PC-9 (cell line): ENCODE results near the gene C1orf21. TPM values are rescaled to one million over a fixed set of nuclear protein-coding genes. Genes with fewer than 3 reads are reported as not detected.

ENCODE experiments used
- BruUV-seq: library from RNA; stranded (reverse); fragments of 400-500 nt; replicated peaks from 2 replicates; lab custom pipeline; 2021; lab: Mats Ljungman, UMichigan
- CTCF ChIA-PET: fragments of 300-600 bp; sonication (Branson Sonifier 250); formaldehyde crosslinking; loops from one replicate; lab custom pipeline; 2022; ENCODE audit warnings: antibody characterized with exemption; lab: Charles Lee
- POLR2A ChIA-PET: fragments of 300-600 bp; sonication (Branson Sonifier 250); formaldehyde crosslinking; loops from one replicate; lab custom pipeline; 2022; ENCODE audit warnings: antibody characterized with exemption; ENCODE audit not compliant: unreplicated experiment; lab: Charles Lee
- DNase-seq, 2 experiments: peaks; one replicate each; pipeline versions ENCODE4 v3.0.0 to v3.0.0-alpha.2; 2015 to 2022; ENCODE audit warnings: mixed read lengths in 1 of 2
- H2AFZ ChIP-seq: fragments of 200-600 bp; sonication (generic); 2 replicates; pipeline ENCODE4 v1.8.1; 2017; ENCODE audit warnings: antibody characterized with exemption
- H3F3A ChIP-seq: fragments of 200-600 bp; sonication (generic); 2 replicates; pipeline ENCODE4 v1.8.1; 2017; ENCODE audit warnings: antibody characterized with exemption, mild to moderate bottlenecking, low read depth; ENCODE audit not compliant: insufficient read depth
- H3K27ac ChIP-seq: fragments of 200-600 bp; sonication (generic); 2 replicates; pipeline ENCODE4 v1.6.1; 2016; ENCODE audit warnings: mixed run types
- H3K27me3 ChIP-seq: fragments of 200-600 bp; sonication (generic); 2 replicates; pipeline ENCODE4 v1.6.1; 2016; ENCODE audit warnings: low read depth, mixed run types; ENCODE audit not compliant: insufficient read depth
- H3K36me3 ChIP-seq: fragments of 200-600 bp; sonication (generic); 2 replicates; pipeline ENCODE4 v1.6.1; 2016; ENCODE audit warnings: low read depth, mixed run types
- H3K4me1 ChIP-seq: fragments of 200-600 bp; sonication (generic); replicated peaks from 2 replicates; pipeline ENCODE4 v1.6.1; 2016; ENCODE audit warnings: mixed run types; ENCODE audit not compliant: insufficient read depth
- H3K4me2 ChIP-seq: fragments of 200-600 bp; sonication (generic); 2 replicates; pipeline ENCODE4 v1.6.1; 2017; ENCODE audit warnings: mixed run types
- H3K4me3 ChIP-seq: fragments of 200-600 bp; sonication (generic); 2 replicates; pipeline ENCODE4 v1.6.1; 2016; ENCODE audit warnings: mixed run types
- H3K79me2 ChIP-seq: fragments of 200-600 bp; sonication (generic); 2 replicates; pipeline ENCODE4 v1.6.1; 2017; ENCODE audit warnings: low read depth, mixed run types
- H3K9me2 ChIP-seq: fragments of 200-600 bp; sonication (generic); 2 replicates; pipeline ENCODE4 v1.8.1; 2017; ENCODE audit warnings: mild to moderate bottlenecking; ENCODE audit not compliant: insufficient read depth
- H3K9me3 ChIP-seq: fragments of 200-600 bp; sonication (generic); 2 replicates; pipeline ENCODE4 v1.8.1; 2016; ENCODE audit warnings: low read depth; ENCODE audit not compliant: insufficient read depth
- H4K20me1 ChIP-seq: fragments of 200-600 bp; sonication (generic); 2 replicates; pipeline ENCODE4 v1.8.1; 2017; ENCODE audit not compliant: insufficient read depth
- CTCF ChIP-seq: fragments of 200-600 bp; sonication (generic); conservative IDR thresholded peaks from 2 replicates; pipeline ENCODE4 v1.6.1; 2017; ENCODE audit warnings: mixed run types, antibody characterized with exemption, mild to moderate bottlenecking, moderate library complexity
- EZH2 ChIP-seq: fragments of 200-600 bp; sonication (generic); IDR thresholded peaks from 2 replicates; pipeline ENCODE4 v1.8.0; 2017; ENCODE audit warnings: antibody characterized with exemption, low read depth
- intact Hi-C: fragments of 100-400 bp; cut with micrococcal nuclease; formaldehyde crosslinking; loops from one replicate; pipeline ENCODE4 v1.10.0; 2022; ENCODE audit not compliant: unreplicated experiment
- total RNA-seq: library from RNA; stranded (reverse); gene quantifications from 2 replicates; pipeline ENCODE4 v1.2.3, GENCODE V29; 2021

The C1orf21 gene
- total RNA-seq, 1 experiment from 2014 or later = 13.8 TPM

- CTCF ChIA-PET = no interaction called here
These were observed 96.4 kb downstream of the C1orf21 start for GRCh38 chr1:184483101-184483683.

DNA sequence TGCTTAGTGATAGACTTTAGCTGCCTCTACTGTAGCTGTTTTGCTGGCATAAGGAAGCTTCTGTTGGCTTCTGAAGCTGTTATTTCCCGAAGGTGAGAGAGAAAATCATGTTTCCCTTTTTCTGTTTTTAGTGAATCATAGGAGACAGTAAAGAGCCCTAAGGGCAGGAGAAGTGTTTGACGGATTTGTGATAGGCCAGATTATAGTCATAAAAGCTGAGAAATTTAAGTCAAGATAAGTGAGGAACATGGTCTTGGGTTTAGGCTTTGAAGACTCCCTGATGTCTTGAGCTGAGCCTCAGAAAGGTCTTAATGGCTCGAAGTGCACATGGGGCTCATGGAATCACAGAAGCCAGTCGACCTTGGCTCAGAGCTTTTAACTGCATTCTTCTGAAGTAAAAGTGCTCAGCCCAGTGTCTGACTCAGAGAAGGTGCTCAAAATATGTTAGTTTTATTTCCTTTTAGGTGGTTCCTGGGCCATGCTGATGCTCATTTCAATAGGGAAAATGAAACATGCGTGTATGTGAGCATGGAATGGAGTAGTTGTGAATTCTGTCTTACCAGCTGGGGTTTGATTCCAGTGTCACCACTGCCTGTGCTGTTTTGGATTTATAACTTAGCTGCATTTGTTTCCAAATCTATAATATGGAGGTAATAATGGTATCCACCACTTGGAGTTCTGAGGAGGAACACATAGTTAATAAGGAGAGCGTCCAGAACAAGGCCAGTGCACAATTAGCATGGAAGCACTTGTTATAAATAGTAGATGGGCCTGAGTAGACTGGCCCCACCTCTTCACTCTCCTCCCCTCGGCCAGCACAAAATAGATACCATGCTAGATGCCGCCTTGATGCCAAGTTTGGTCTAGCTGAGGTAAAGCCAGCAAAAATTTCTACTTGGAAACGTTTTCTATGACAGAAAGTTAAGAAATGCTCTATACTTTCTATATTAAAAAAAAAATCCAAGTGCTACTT, 99.2 kb downstream of the C1orf21 start:
- no peaks in the 10 kb centered on the region for H3K36me3 ChIP-seq
- no peak overlapping the region; the same call in 1 of the 2 replicates for H2AFZ ChIP-seq
- no peak overlapping the region for H3K4me3 ChIP-seq
- no peaks in the 10 kb centered on the region for H3K79me2 ChIP-seq
- no peaks in the 10 kb centered on the region for H3K27me3 ChIP-seq
- no TSS peak for BruUV-seq
- no peaks in the 10 kb centered on the region for H4K20me1 ChIP-seq
- peak in 1 of 2 experiments; percentile 38 for DNase-seq
- H3K27ac ChIP-seq = no peak overlapping the region
- no peaks in the 10 kb centered on the region for H3K9me3 ChIP-seq
- H3K9me2 ChIP-seq = no peaks in the 10 kb centered on the region
- ChIA-PET CTCF (no interaction called here), POLR2A (interaction anchor here (0.6 kb wide), 1 partner anchor 446 kb away, joined by 3 read pairs; no protein-coding TSS in a partner anchor)
- intact Hi-C loops = no loop called here
- TF ChIP-seq CTCF (no peak), EZH2 (no peak)
- H3K4me2 ChIP-seq = no peak overlapping the region; the same call in 1 of the 2 replicates
- peaks cover 33% of the 10 kb centered on the region for H3K4me1 ChIP-seq
- H3F3A ChIP-seq = peaks cover 7% of the 10 kb centered on the region; the same call in 1 of the 2 replicates

More at GRCh38 chr1:184483101-184483683, 96.4 kb downstream of the C1orf21 start:
- Histone ChIP-seq H3K9me3 (no peaks in the 10 kb centered on the region), H3K79me2 (no peaks in the 10 kb centered on the region), H4K20me1 (no peaks in the 10 kb centered on the region), H3K36me3 (no peaks in the 10 kb centered on the region), H3K4me1 (peaks cover 33% of the 10 kb centered on the region), H3K4me2 (peak overlapping the region; percentile 32), H3K9me2 (no peaks in the 10 kb centered on the region), H2AFZ (no peak overlapping the region), H3K4me3 (no peak overlapping the region), H3K27me3 (no peaks in the 10 kb centered on the region), H3K27ac (peak overlapping the region; percentile 39), H3F3A (peaks cover 7% of the 10 kb centered on the region; the same call in 1 of the 2 replicates)
- TF ChIP-seq EZH2 = no peak
- no peak for TF ChIP-seq CTCF
- peak; percentile 32 to 88 for DNase-seq
- POLR2A ChIA-PET = no interaction called here
- intact Hi-C loops = loop anchor here (1.0 to 5.0 kb wide), 2 partner anchors 96 to 107 kb away; partner anchors contain the start of gene C1orf21
- no TSS peak for BruUV-seq

DNA sequence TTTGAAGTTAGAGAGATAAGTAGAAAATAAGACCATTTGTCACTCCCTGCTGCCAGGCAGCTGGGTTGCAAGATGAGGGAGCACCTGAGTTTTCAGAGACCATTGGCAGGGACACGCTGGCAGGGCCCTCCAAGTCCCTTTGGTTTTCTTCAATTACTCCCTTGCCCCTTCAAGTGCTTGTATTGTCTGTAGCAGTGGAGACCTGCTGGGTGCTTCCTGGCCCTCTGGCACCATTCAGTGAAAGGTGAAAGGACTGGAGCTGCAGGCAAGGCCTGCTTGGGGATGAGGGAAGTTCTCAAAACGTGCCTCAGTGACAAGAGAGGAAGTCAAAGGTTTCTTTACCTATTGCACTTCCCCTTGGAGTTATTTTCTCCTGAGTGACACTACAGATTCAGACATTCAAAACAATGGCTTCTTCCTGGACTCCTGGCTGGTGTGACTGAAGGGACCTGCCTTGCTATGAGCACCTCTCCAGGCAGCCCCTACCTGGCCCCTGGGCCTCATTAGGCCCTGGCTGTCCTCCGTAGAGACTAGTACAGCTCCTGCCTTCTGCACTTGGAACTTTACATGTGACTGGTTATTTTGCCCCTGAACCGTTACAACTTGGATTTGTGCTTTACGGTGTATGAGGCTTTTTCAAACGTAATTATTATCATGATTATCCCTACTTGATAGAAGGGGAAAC, 100.1 kb downstream of the C1orf21 start:
- no peak overlapping the region for H2AFZ ChIP-seq
- H3F3A ChIP-seq = peaks cover 7% of the 10 kb centered on the region; the same call in 1 of the 2 replicates
- ChIA-PET CTCF (no interaction called here), POLR2A (no interaction called here)
- peaks cover 33% of the 10 kb centered on the region for H3K4me1 ChIP-seq
- H3K9me3 ChIP-seq = no peaks in the 10 kb centered on the region
- H3K79me2 ChIP-seq = no peaks in the 10 kb centered on the region
- no peaks in the 10 kb centered on the region for H3K36me3 ChIP-seq
- no peak overlapping the region for H3K4me3 ChIP-seq
- no peak for DNase-seq
- no TSS peak for BruUV-seq
- no peaks in the 10 kb centered on the region for H3K27me3 ChIP-seq
- no peaks in the 10 kb centered on the region for H3K9me2 ChIP-seq
- H4K20me1 ChIP-seq = no peaks in the 10 kb centered on the region
- TF ChIP-seq EZH2 = no peak
- no peak for TF ChIP-seq CTCF
- H3K4me2 ChIP-seq = no peak overlapping the region
- intact Hi-C loops = no loop called here
- no peak overlapping the region for H3K27ac ChIP-seq
